PFSK-1 (cell line): Measurements from ENCODE around the gene NTN3.

Source experiments
- POLR2AphosphoS5 ChIP-seq: IDR thresholded peaks from 2 replicates; pipeline ENCODE4 v1.6.1; 2012; ENCODE audit warnings: low read depth, mild to moderate bottlenecking, control low read depth, low read length, moderate library complexity
- REST ChIP-seq, 2 experiments: IDR thresholded peaks; 2 replicates each; pipeline versions ENCODE4 v1.6.1 to v1.8.0; 2011 to 2012; ENCODE audit warnings: low read depth in 2 of 2, low read length in 2 of 2, control low read depth in 1 of 2, inconsistent platforms in 1 of 2, mild to moderate bottlenecking in 1 of 2, moderate library complexity in 1 of 2; ENCODE audit not compliant: insufficient read depth in 1 of 2
- SIN3A ChIP-seq: IDR thresholded peaks from 2 replicates; pipeline ENCODE4 v1.6.1; 2012; ENCODE audit warnings: mild to moderate bottlenecking, low read length, moderate library complexity, borderline replicate concordance; ENCODE audit not compliant: insufficient read depth
- TAF1 ChIP-seq: IDR thresholded peaks from 2 replicates; pipeline ENCODE4 v1.6.1; 2012; ENCODE audit warnings: low read length, control low read depth, borderline replicate concordance; ENCODE audit not compliant: insufficient read depth

GRCh38 chr16:2493605-2494004 lies 22.5 kb downstream of the NTN3 start:
- TF ChIP-seq TAF1 (no peak), POLR2AphosphoS5 (no peak), REST (IDR thresholded peaks at IDR 0.05; ENCODE audit: insufficient read depth in 1 of 2, low read depth in 2 of 2, low read length in 2 of 2) (no peak), SIN3A (no peak)
